GM10248 (cell line): Measurements from ENCODE around the gene STAB1.

Experiments
- CTCF ChIA-PET: fragments of 300-600 bp; sonication (Branson Sonifier 250); formaldehyde crosslinking; extraction: SDS; loops from one replicate; lab custom pipeline; 2021; ENCODE audit warnings: antibody characterized with exemption; lab: Yijun Ruan, JAX
- POLR2A ChIA-PET: fragments of 350-650 bp; sonication (Branson Sonifier 250); formaldehyde crosslinking; extraction: SDS; loops from one replicate; lab custom pipeline; 2020; ENCODE audit warnings: antibody characterized with exemption; lab: Yijun Ruan, JAX
- DNase-seq: peaks from one replicate; pipeline ENCODE4 v3.0.0; 2012; ENCODE audit errors: extremely low spot score
- TF ChIP-seq, protein P1 (sequence below): IDR thresholded peaks from 2 replicates; pipeline ENCODE4 v1.5.1; 2012; ENCODE audit warnings: mild to moderate bottlenecking, low read depth; ENCODE audit errors: extremely low read depth, missing control alignments, control extremely low read depth

The STAB1 gene, protein sequence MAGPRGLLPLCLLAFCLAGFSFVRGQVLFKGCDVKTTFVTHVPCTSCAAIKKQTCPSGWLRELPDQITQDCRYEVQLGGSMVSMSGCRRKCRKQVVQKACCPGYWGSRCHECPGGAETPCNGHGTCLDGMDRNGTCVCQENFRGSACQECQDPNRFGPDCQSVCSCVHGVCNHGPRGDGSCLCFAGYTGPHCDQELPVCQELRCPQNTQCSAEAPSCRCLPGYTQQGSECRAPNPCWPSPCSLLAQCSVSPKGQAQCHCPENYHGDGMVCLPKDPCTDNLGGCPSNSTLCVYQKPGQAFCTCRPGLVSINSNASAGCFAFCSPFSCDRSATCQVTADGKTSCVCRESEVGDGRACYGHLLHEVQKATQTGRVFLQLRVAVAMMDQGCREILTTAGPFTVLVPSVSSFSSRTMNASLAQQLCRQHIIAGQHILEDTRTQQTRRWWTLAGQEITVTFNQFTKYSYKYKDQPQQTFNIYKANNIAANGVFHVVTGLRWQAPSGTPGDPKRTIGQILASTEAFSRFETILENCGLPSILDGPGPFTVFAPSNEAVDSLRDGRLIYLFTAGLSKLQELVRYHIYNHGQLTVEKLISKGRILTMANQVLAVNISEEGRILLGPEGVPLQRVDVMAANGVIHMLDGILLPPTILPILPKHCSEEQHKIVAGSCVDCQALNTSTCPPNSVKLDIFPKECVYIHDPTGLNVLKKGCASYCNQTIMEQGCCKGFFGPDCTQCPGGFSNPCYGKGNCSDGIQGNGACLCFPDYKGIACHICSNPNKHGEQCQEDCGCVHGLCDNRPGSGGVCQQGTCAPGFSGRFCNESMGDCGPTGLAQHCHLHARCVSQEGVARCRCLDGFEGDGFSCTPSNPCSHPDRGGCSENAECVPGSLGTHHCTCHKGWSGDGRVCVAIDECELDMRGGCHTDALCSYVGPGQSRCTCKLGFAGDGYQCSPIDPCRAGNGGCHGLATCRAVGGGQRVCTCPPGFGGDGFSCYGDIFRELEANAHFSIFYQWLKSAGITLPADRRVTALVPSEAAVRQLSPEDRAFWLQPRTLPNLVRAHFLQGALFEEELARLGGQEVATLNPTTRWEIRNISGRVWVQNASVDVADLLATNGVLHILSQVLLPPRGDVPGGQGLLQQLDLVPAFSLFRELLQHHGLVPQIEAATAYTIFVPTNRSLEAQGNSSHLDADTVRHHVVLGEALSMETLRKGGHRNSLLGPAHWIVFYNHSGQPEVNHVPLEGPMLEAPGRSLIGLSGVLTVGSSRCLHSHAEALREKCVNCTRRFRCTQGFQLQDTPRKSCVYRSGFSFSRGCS (N-terminal part only)

DNA sequence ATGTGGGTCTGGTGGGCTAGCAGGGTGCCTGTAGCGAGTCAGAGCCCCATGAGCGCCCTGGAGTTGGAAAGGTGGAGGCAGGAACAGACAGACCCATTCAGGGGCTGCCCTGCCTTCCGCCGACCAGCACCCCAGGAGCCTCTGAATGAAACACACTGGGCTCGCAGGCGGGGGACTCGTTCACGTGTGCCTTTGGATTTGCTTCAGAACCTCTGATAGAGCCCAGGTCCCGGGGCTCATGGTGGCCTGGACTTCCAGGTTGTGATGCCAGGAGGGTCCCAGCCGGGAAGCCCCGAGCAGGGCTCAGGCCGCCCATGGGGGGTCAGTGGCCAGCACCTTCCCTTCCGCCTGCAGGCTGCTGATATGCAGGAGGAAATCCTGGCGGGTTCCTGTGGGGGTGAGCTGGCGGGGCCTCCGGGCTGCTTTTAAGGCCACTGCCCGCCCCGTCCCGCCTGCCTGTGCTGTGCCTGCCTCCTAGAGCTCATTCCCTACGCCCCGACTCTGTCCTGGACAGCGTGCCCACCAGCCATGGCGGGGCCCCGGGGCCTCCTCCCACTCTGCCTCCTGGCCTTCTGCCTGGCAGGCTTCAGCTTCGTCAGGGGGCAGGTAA lies at the start of gene STAB1:
Gene STAB1, plus strand, starts transcription at position 453 of the 610 bp plus-strand sequence. Its CDS starts 76 bp downstream, at position 529.
- ChIA-PET CTCF (no interaction called here), POLR2A (no interaction called here)
- TF ChIP-seq, protein P1, sequence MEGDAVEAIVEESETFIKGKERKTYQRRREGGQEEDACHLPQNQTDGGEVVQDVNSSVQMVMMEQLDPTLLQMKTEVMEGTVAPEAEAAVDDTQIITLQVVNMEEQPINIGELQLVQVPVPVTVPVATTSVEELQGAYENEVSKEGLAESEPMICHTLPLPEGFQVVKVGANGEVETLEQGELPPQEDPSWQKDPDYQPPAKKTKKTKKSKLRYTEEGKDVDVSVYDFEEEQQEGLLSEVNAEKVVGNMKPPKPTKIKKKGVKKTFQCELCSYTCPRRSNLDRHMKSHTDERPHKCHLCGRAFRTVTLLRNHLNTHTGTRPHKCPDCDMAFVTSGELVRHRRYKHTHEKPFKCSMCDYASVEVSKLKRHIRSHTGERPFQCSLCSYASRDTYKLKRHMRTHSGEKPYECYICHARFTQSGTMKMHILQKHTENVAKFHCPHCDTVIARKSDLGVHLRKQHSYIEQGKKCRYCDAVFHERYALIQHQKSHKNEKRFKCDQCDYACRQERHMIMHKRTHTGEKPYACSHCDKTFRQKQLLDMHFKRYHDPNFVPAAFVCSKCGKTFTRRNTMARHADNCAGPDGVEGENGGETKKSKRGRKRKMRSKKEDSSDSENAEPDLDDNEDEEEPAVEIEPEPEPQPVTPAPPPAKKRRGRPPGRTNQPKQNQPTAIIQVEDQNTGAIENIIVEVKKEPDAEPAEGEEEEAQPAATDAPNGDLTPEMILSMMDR, result no peak
- no peak for DNase-seq

DNA sequence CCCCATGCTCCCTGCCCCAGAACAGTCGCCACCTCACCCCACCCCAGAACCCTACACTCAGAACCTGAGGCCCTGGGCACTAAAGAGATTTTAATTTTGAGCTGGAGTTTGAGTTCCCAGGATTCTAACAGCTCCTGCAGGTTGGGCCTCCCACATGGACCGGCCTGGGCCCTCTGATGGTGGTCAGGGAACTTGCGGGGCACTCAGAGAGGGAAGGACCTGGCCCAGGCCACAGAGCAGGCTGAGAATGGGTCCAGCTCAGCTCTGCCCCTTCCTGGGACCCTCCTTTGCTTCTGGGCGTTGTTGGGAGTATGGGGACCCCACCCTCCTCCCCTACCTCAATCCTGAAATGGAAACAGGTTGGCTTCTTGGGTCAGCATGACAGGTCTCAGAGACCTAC lies 49.1 kb upstream of the STAB1 start:
- TF ChIP-seq, protein P1, result no peak
- ChIA-PET CTCF (interaction anchor here (0.6 to 17.8 kb wide), 22 partner anchors 8 to 444 kb away, joined by 3 to 345 read pairs (median 4); partner anchors contain the start of genes GLYCTK and TNNC1), POLR2A (interaction anchor here (0.6 to 1.2 kb wide), 2 partner anchors 25 to 221 kb away, joined by 3 read pairs; partner anchors contain the start of gene TLR9)

DNA sequence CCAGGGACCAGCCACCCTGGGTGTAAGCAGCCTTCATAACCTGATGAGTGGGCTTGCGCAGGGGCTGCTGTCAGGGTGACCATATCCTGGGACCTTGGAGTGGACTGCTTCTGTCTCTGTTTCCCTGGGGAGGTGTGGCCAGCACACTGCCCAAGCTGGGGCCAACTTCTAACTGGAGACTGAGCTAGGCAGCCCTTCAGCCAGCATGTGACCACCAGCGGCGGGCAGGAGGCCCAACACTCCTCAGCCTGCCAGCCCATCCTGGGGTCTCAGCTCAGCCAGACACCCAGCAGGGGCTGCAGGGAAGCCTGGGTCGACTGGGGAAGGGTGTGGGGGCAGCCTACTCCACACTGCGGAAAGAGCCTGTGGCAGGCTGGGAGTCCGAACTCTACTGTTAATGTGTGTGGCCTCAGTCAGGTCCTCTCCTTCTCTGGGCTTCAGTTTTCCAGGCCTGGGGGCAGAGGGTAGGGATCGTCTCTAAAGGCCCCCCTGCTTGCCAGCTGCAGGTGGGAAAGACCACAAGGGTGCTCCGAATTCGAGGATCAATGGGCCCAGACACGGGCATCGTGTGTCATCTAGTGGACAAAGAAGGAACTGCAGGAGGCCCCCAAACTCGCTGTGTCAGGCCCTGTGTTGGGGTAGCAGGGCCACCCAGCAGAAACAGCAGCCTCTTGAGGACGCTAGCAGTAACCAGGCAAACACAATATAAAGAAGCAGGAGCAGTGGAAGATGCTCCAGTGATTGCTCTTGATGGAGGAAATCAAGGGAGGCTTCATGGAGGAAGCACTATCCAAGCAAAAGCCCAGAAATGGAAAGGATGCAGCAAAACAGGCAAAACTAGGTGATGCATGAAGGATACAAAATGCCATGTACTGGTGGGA lies 48.3 kb upstream of the STAB1 start:
- peak; percentile 81 for DNase-seq
- TF ChIP-seq, protein P1, result peak; percentile 99
- CTCF ChIA-PET, result interaction anchor here (0.6 to 17.8 kb wide), 31 partner anchors 7 to 445 kb away, joined by 3 to 345 read pairs (median 3); partner anchors contain the start of genes GLYCTK and TNNC1
- POLR2A ChIA-PET, result interaction anchor here (1.2 kb wide), 1 partner anchor 222 kb away, joined by 3 read pairs; the partner anchor contains the start of gene TLR9

More for the DNA sequence above, 49.1 kb upstream of the STAB1 start:
- no peak for DNase-seq

DNA sequence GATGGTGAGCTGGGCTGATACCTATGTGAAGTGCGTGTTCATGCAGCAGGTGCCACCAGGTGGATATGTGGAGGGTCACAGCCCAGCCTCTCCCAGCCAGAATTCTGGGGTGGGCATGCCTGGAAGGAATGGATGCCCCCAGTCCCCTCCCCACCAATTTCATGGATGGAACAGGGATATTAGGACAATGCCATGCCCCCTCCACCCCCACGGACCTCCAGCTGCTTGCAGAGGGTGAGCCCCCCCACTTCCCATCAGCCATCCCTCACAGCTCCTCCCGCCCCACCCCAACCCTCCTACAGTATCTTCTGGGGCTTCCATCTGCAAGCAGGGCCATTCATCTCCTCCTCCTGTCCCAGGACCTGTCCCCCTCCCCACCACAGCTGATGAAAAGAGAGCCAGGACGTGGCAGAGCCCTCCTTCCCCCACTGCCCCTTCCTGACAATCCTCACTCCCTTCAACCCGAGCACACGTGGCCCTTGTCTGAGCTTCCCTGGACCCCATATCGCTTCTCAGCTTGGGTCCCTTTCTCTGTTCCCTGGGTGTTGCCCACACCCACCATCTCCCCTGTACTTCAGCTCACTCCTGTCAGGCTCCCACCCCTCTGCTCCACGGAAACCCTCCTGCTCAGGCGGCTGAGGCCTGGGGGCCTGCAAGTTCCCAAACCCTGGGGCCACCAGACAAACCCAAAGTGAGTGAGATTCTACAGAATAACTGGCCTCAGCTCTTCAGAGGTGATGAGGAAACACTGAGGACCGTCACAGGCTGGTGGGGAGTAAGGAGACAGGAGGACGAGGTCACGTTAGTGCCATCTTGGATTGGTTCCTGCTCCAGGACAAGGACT lies 47.4 kb upstream of the STAB1 start:
- CTCF ChIA-PET, result interaction anchor here (0.6 to 17.8 kb wide), 23 partner anchors 12 to 228 kb away, joined by 3 to 345 read pairs (median 3); partner anchors contain the start of gene GLYCTK
- no peak for DNase-seq
- POLR2A ChIA-PET, result interaction anchor here (0.8 kb wide), 1 partner anchor 35 kb away, joined by 4 read pairs; no protein-coding TSS in a partner anchor
- TF ChIP-seq, protein P1, result no peak
